OCI-LY7 (cell line): Measurements from ENCODE around the gene GABPB2. TPM values are rescaled to one million over a fixed set of nuclear protein-coding genes. Genes with fewer than 3 reads are reported as not detected.

ENCODE experiments used
- BruUV-seq: library from RNA; stranded (reverse); fragments of 400-500 nt; replicated peaks from 2 replicates; lab custom pipeline; 2021; lab: Mats Ljungman, UMichigan
- CTCF ChIA-PET: fragments of 300-600 bp; sonication (Branson Sonifier 250); formaldehyde crosslinking; loops from one replicate; lab custom pipeline; 2022; ENCODE audit warnings: antibody characterized with exemption; ENCODE audit not compliant: unreplicated experiment; lab: Charles Lee
- POLR2A ChIA-PET: fragments of 300-600 bp; sonication (Branson Sonifier 250); formaldehyde crosslinking; loops from one replicate; lab custom pipeline; 2022; ENCODE audit warnings: antibody characterized with exemption; lab: Charles Lee
- DNase-seq: peaks from one replicate; pipeline ENCODE4 v3.0.0-alpha.2; 2015; ENCODE audit warnings: low spot score
- H2AFZ ChIP-seq: fragments of 200-600 bp; sonication (generic), shearing (Covaris generic); 2 replicates; pipeline ENCODE4 v1.6.1; 2014; ENCODE audit warnings: mild to moderate bottlenecking, antibody characterized with exemption, low read length, moderate library complexity
- H3K27ac ChIP-seq: fragments of 200-600 bp; sonication (generic); 2 replicates; pipeline ENCODE4 v1.5.1; 2014; ENCODE audit warnings: mixed run types, low read depth, mild to moderate bottlenecking, moderate library complexity, low read length, inconsistent platforms; ENCODE audit not compliant: poor library complexity, severe bottlenecking
- H3K36me3 ChIP-seq: fragments of 200-600 bp; sonication (generic); 2 replicates; pipeline ENCODE4 v1.6.1; 2014; ENCODE audit warnings: mild to moderate bottlenecking, antibody characterized with exemption, low read length, moderate library complexity, mixed read lengths; ENCODE audit not compliant: insufficient read depth
- H3K4me1 ChIP-seq: fragments of 200-600 bp; sonication (generic); 2 replicates; pipeline ENCODE4 v1.5.1; 2014; ENCODE audit warnings: mild to moderate bottlenecking, low read length; ENCODE audit not compliant: insufficient read depth, poor library complexity, severe bottlenecking
- H3K4me2 ChIP-seq: fragments of 200-600 bp; sonication (generic); 2 replicates; pipeline ENCODE4 v1.6.1; 2014; ENCODE audit warnings: mild to moderate bottlenecking, low read length
- H3K4me3 ChIP-seq: fragments of 200-600 bp; sonication (generic); 2 replicates; pipeline ENCODE4 v1.5.1; 2014; ENCODE audit warnings: mild to moderate bottlenecking, low read depth, low read length; ENCODE audit not compliant: poor library complexity, severe bottlenecking
- H3K79me2 ChIP-seq: fragments of 200-600 bp; sonication (generic); 2 replicates; pipeline ENCODE4 v1.6.1; 2016; ENCODE audit warnings: low read depth, mild to moderate bottlenecking, low read length, moderate library complexity, mixed read lengths; ENCODE audit not compliant: insufficient read depth
- H3K9me2 ChIP-seq: fragments of 200-600 bp; sonication (generic); 2 replicates; pipeline ENCODE4 v1.6.1; 2016; ENCODE audit warnings: mild to moderate bottlenecking, low read length, mixed read lengths; ENCODE audit not compliant: insufficient read depth
- H3K9me3 ChIP-seq: fragments of 200-600 bp; sonication (generic); 2 replicates; pipeline ENCODE4 v1.6.1; 2014; ENCODE audit warnings: mild to moderate bottlenecking, mixed run types, low read length, mixed read lengths
- H4K20me1 ChIP-seq: fragments of 200-600 bp; sonication (generic); 2 replicates; pipeline ENCODE4 v1.6.1; 2014; ENCODE audit warnings: mild to moderate bottlenecking, antibody characterized with exemption, low read length, moderate library complexity, mixed read lengths; ENCODE audit not compliant: insufficient read depth
- EZH2phosphoT487 ChIP-seq: fragments of 200-600 bp; sonication (generic); IDR thresholded peaks from 2 replicates; pipeline ENCODE4 v1.6.1; 2018; ENCODE audit warnings: low read depth, borderline replicate concordance, mild to moderate bottlenecking, mixed run types, antibody characterized with exemption, low read length, moderate library complexity, mixed read lengths
- intact Hi-C: fragments of 100-400 bp; cut with micrococcal nuclease; formaldehyde crosslinking; loops from one replicate; pipeline ENCODE4 v1.10.0; 2022; ENCODE audit not compliant: unreplicated experiment
- total RNA-seq, 2 experiments: library from RNA; depleted of rRNA in 1 of 2; stranded (reverse); fragments of >200 nt in 1 of 2; shearing (Covaris generic) in 1 of 2; gene quantifications; 2 replicates each; pipeline ENCODE4 v1.2.3, GENCODE V29; 2014 to 2022
- TF ChIP-seq, protein P1 (sequence below): fragments of 200-600 bp; sonication (generic); conservative IDR thresholded peaks from 2 replicates; pipeline ENCODE4 v1.5.1; 2014; ENCODE audit warnings: mild to moderate bottlenecking, antibody characterized with exemption, low read length, moderate library complexity, mixed read lengths

Gene GABPB2
- total RNA-seq, 2 experiments from 2014 or later = 17.2 to 20.0 TPM

DNA sequence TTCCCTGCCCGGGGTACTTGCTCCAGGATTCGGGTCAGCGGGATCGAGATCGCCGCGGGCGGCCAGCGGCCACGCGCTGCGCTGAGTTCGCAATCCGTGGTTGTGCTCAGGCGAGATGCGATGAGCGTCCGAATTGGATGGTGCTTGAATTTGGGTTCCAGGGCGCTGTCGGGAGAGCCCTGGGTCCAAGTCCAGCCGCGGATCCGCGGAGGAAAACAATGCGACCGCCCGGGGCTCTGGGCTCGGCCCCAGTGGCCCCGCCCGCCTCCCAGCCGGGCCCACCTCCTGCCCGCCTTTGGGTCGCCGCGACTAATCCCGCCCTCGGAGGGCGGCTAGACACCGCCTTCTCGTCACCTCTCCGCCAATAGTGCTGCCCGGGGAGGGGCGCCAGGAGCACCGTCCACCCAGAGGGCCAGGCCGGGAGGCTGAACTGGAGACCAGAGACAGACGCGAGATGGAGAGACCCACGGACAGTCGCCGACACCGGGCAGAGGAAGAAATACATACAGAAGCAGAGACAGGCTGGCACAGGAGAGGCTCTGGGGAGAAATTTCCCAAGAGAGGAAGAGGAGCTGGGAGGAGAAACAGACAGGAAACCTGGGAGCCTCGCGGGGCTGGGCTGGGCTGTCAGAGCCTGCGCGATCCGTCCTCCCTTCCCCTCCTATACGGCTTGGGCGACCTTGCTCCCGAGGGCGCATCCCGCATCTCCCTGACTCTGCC lies 76.0 kb downstream of the GABPB2 start, which contains the start of gene SEMA6C:
TSS of gene SEMA6C (minus strand) at position 220 of the 720 bp plus-strand sequence. CDS start 4,010 bp downstream, outside the sequence.
- POLR2A ChIA-PET = no interaction called here
- Histone ChIP-seq H3K9me2 (no peaks in the 10 kb centered on the region), H3K4me3 (peak within 1 kb of the TSS; percentile 71), H3K4me1 (peaks cover 37% of the 10 kb centered on the region), H3K4me2 (peak within 1 kb of the TSS; percentile 96), H3K36me3 (no peaks in the 10 kb centered on the region), H3K9me3 (no peaks in the 10 kb centered on the region), H3K79me2 (no peaks in the 10 kb centered on the region), H4K20me1 (no peaks in the 10 kb centered on the region), H3K27ac (no peak within 1 kb of the TSS), H2AFZ (peak within 1 kb of the TSS; percentile 79)
- CTCF ChIA-PET = no interaction called here
- DNase-seq = peak; percentile 85
- intact Hi-C loops = no loop called here
- TF ChIP-seq EZH2phosphoT487 = no peak
- TF ChIP-seq, protein P1, sequence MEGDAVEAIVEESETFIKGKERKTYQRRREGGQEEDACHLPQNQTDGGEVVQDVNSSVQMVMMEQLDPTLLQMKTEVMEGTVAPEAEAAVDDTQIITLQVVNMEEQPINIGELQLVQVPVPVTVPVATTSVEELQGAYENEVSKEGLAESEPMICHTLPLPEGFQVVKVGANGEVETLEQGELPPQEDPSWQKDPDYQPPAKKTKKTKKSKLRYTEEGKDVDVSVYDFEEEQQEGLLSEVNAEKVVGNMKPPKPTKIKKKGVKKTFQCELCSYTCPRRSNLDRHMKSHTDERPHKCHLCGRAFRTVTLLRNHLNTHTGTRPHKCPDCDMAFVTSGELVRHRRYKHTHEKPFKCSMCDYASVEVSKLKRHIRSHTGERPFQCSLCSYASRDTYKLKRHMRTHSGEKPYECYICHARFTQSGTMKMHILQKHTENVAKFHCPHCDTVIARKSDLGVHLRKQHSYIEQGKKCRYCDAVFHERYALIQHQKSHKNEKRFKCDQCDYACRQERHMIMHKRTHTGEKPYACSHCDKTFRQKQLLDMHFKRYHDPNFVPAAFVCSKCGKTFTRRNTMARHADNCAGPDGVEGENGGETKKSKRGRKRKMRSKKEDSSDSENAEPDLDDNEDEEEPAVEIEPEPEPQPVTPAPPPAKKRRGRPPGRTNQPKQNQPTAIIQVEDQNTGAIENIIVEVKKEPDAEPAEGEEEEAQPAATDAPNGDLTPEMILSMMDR = no peak
- no TSS peak for BruUV-seq

DNA sequence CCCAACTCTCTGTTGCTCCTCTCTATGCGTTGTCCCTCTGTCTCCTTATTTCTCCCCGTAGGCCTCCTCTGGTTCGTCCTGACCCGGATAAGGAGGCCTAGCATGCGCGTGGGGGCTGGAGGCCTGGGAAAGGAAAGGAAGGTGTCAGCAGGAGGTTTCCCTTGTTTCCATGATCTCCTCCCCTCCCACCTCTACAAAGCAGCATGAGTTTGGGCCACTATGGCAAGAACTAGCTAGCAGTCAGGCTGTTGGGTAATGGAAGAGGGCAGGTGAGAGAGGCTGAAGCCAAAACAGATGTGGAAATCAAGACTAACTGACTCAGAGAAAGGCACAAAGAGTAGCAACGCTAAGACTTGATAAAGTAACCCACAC lies 76.6 kb downstream of the GABPB2 start:
- TF ChIP-seq EZH2phosphoT487 = no peak
- TF ChIP-seq, protein P1 = no peak
- POLR2A ChIA-PET = no interaction called here
- DNase-seq = no peak
- Histone ChIP-seq H3K9me3 (no peaks in the 10 kb centered on the region), H3K4me3 (peak overlapping the region; percentile 71), H3K79me2 (no peaks in the 10 kb centered on the region), H3K4me1 (peaks cover 37% of the 10 kb centered on the region), H3K27ac (no peak overlapping the region), H3K4me2 (peak overlapping the region; percentile 96), H2AFZ (peak overlapping the region; percentile 79), H3K36me3 (no peaks in the 10 kb centered on the region), H4K20me1 (no peaks in the 10 kb centered on the region), H3K9me2 (no peaks in the 10 kb centered on the region)
- BruUV-seq = no TSS peak
- intact Hi-C loops = no loop called here
- CTCF ChIA-PET = no interaction called here

DNA sequence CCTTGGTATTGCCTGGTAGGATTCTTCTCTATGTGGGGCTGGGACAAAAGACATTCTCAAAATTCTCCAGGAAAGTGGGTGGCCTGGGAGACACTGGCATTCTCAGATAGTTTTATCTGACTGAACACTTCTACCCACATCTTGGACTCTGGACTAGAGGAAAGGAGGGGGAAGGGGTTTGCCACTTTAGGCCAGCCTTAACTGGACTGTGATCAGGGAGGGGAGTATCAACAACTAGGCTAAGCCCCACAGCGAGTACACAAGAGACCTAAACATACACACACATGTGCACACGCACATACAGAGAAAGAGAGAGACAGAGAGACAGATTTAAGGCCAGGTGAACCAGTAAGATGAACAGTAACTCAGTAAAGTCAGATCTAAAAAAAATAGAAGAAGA lies 77.1 kb downstream of the GABPB2 start:
- POLR2A ChIA-PET = no interaction called here
- CTCF ChIA-PET = interaction anchor here (1.6 kb wide), 1 partner anchor 9 kb away, joined by 5 read pairs; the partner anchor contains the start of gene TNFAIP8L2
- Histone ChIP-seq H3K36me3 (no peaks in the 10 kb centered on the region), H2AFZ (no peak overlapping the region), H3K27ac (no peak overlapping the region), H3K9me2 (no peaks in the 10 kb centered on the region), H3K9me3 (no peaks in the 10 kb centered on the region), H3K4me1 (peaks cover 32% of the 10 kb centered on the region), H3K4me2 (no peak overlapping the region), H4K20me1 (no peaks in the 10 kb centered on the region), H3K79me2 (no peaks in the 10 kb centered on the region), H3K4me3 (no peak overlapping the region)
- intact Hi-C loops = no loop called here
- BruUV-seq = no TSS peak
- no peak for DNase-seq
- TF ChIP-seq, protein P1 = no peak
- no peak for TF ChIP-seq EZH2phosphoT487
